NCI-H345 (cell line): ENCODE data around the gene ARL8B.

Source experiments
- DNase-seq: peaks from one replicate; lab custom pipeline; 2025; lab: John Stamatoyannopoulos, UW

Gene ARL8B

DNA sequence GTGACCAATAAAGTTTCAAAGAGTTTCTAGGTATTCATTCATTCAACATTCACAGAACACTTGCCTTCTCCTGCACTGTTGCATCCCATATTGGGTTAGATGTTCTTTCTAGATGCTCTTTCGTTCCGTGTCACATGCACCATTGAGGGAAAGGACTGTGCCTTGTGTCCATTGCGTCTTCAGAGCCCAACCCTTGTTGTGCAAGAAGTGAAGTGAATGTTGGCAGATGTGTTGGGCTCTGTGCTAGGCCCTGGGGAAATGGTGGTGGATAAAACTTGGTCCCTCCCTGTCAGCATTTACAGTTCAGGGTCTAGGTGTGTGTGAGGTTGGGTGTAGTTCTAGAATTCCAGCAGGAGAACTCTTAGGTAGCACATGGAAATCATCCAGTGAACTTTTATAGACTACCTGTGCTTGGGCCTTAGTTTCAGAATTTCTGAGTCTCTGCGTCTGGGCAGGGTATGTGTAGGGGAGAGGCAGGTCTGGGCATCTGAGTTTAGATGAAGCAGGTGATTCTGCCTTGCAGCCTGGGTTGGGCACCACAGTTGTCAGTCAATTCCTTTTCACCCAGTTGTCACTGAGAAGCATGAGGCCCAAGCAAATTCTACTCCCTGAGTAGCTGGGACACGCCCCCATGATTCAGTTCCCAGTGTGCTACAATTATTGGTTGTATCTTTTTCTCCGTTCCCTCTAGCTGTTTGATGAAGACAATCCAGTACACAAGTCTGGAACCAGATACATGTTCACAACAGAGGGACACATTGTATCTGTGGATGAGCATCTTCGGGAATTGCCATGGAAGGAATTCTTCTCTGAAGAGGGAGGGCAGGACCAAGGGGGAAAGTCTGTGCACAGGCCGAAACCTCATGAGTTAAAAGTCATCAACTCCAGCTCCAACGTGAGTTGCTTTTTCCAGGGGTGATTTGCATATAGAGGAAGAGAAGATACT is 90.8 kb downstream of the ARL8B start:
- DNase-seq = no peak

GRCh38 chr3:5213574-5213966 is 91.5 kb downstream of the ARL8B start:
- DNase-seq = no peak

- no peak for DNase-seq
Measured at GRCh38 chr3:5214352-5214751, 92.3 kb downstream of the ARL8B start.

DNA sequence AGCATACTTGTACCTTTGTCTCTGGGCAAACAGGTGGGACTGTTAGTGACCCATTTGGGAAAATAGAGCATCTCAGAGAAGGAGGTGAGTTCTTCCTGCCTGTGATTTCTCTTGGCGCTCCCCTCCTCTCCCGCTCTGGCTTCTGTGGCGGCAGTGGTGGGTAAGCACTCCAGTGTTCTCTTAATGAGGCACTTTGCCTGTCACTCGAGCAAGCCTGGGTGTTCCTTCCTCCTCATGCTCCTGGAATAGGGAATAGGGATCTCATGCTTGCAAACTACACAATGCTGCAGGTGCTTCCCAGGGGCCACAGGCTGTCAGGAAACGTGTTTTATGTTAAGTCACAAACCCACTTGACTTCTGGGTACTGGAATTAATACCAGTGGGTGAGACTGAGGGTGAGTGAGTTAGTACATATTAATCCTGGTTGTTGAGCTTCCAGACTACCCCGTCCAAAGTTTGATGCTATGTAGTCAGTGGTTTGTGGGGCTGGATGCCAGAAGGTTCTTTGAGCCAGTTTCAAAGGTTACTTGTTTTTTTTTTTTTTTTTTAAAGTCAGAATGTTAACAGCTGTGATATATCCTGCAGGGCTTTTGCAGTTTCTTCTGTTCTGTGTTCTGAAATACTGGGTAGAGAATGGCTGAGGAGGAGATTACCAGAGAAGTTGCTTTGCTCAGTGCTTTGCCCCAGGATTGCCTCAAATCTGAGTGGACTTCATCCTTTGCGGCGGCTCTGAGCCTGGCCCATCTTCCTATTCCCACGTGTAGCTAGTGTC is 95.9 kb downstream of the ARL8B start:
- DNase-seq = no peak

- no peak for DNase-seq
Measured at GRCh38 chr3:5218815-5219214, 96.7 kb downstream of the ARL8B start.

DNA sequence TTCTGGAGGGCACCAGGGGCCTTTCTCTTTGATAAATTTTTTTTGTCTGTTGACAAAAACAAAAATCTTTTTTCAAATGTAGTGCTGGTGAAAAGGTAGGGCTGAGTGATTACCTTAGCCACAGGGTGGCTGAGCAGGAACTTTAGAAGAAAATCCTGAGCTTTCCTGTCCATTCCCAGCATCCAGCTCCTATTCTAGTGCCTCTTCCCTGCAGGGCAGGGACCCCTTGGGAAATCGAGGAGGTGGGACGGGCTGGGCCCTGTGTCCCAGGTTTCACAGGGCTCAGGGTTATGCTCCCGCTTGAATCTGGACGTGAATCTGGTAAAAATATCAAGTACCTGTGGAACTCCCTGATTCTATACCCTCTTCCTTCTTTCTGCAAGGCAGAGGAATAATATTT is 97.1 kb downstream of the ARL8B start:
- DNase-seq = no peak

DNA sequence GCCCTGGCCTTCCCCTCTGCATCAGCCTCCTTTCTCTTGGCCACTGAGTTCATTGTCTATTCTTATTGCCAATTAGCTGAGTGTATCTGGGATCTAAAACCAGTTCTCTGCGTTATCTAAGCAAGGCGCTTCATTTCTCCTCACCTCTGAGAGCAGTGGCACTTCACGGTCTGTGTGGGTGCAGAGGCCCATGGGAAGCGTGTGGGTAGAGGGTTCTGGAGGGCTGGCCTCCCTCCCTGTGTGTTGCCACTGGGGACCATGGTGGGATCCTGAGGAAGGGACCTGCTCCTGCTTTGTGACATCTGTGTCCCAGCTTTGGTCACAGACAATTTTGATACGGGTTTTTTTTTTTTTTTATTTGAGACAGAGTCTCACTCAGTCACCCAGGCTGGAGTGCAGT is 98.1 kb downstream of the ARL8B start:
- no peak for DNase-seq

DNA sequence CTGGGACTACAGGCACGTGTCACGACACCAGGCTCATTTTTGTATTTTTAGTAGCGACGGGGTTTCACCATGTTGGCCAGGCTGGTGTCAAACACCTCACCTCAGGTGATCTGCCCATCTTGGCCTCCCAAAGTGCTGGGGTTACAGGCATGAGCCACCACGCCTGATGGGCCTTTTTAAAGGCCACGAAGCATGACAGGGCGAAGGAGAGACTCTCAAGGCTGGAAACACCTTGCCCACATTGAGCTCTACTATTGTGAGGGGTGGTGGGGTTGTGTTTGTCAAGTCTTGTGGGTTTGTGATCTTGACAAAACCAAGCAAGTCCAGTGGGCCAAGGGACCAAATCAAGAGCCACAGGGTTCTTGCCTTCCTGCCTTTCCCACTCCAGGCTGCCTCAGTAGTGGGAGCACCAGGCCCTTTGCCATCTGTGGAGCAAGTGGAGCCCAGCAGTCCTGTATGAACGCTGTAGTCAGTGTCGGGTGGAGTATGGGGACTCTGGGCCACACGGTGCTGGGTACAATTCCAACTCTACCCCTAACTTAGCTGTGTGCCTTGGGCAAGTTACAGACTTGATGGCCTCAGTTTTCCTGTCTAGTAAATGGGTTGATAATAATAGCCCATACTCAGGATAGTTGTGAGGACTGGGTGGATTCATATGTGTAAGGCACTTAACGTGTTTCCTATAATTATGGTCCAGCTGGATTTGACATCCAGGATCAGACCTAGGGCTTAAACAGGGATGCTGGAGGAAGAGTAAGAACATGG is 98.8 kb downstream of the ARL8B start:
- no peak for DNase-seq

GRCh38 chr3:5221701-5222100 is 99.6 kb downstream of the ARL8B start:
- no peak for DNase-seq

DNA sequence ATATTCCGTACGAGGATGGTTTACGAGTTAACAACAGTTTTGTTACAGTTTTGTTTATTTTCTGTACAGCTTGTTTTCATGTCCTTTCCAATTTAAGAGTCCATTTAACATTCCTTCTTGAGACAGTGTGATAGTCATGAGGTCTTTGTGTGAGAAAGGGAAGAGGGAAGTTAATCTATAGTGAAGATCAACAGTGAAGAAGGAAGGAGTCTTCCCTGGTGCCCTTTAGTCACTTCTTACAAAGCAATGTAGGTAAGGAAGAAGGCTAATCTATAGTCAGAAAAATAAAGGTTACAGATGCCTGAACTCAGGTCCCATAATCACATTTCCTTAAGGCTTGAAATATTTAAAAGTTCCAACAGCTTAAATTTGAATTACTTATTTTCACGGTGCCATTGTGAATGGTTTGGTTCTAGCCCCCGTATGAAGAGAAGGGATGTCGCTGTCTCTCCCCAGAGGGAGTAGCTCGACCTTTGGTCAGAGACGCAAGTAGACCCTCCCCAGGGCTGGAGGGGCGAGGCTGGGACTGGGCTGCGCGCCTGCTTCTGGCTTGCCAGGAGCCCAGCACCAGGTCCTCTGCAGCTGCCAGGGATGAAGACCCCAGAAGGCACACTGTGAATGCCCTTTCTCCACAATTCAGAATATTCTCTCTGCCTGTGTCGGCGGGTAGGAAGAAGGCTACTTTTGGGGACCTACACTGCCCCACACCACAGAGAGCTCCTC is 100.4 kb downstream of the ARL8B start:
- DNase-seq = no peak

DNA sequence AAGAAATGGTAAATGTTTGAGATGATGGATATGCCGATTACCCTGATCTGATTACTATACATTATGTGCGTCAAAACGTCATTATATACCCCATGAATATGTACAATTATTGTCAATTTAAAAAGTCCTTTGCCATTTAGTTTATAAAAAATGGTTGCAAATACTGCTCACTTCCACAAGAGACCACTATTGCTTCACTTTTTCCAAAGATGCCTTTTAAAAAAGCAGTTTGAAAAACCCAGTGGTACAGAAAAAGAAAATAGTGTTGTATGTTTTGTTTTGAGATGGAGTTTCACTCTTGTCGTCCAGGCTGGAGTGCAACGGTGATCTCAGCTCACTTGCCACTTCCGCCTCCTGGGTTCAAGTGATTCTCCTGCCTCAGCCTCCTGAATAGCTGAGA is 104.7 kb downstream of the ARL8B start:
- DNase-seq = no peak

DNA sequence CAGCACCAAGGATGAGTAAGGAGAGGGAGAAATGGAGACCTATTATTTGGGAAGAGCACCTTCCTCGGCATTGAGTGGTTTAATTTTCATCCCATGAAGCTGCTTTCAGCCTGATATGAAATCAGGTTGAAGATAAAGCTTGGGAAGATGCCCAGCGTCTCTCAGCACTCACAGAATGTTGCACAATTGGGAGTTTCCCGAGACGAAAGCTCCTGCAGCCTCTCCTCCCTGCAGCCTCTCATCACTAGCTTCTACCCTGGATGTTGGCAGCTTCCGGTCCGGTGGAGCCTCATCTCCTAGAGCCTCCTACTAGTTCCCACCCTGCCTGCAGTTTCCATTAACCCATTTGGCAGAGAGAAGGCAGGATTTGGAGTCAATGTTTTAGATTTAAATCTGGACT is 105.7 kb downstream of the ARL8B start:
- no peak for DNase-seq

DNA sequence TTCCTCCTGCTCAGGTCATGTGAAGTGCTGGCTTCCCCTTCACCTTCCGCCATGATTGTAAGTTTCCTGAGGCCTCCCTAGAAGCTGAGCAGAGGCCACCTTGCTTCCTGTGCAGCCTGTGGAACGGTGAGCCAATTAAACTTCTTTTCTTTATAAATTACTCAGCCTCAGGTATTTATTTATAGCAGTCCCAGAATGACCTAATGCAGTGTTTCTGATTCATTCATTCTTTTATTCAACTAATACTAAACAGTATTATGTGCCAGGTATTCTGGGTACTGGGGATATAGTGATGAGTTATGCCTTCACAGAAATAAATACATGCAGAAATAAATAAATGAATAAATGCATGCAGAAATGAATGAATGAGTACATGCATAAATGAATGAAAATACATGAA is 107.3 kb downstream of the ARL8B start:
- no peak for DNase-seq
